ENCODE results near the gene SENP8. TPM values are rescaled to one million over a fixed set of nuclear protein-coding genes. Genes with fewer than 3 reads are reported as not detected.

Gene SENP8
- total and polyA plus RNA-seq, 2 of the 8 experiments (the other 6 are each of a cell fraction or from before 2014, with no cell fraction given): 4.1 to 6.0 TPM

GRCh38 chr15:72124218-72124617 is 6.0 kb downstream of the SENP8 start:
- Histone ChIP-seq H3K4me2 (ENCODE audit: insufficient read depth in 1 of 2, low read depth in 2 of 2, low read length in 2 of 2) (no peak overlapping the region), H2BK12ac (ENCODE audit: low read depth, low read length) (no peak overlapping the region), H3K4ac (replicated peaks; ENCODE audit: insufficient read length, low read depth, low read length) (no peak overlapping the region), H3K79me1 (ENCODE audit: low read depth, low read length) (no peaks in the 10 kb centered on the region), H3K36me3 (ENCODE audit: control insufficient read depth in 2 of 4, insufficient read depth in 4 of 4, low read length in 3 of 4) (no peaks in the 10 kb centered on the region), H3K4me1 (replicated peaks in 1 of 4; ENCODE audit: control insufficient read depth in 3 of 4, insufficient read depth in 4 of 4, low read length in 3 of 4) (no peaks in the 10 kb centered on the region), H3K9ac (replicated peaks in 1 of 4; ENCODE audit: extremely low read depth in 1 of 4, low read depth in 3 of 4, low read length in 3 of 4) (no peak overlapping the region), H2BK5ac (ENCODE audit: low read depth, low read length) (no peak overlapping the region), H3K18ac (ENCODE audit: extremely low read depth, low read length) (no peak overlapping the region), H4K20me1 (replicated peaks in 1 of 2; ENCODE audit: control insufficient read depth in 1 of 2, insufficient read depth in 2 of 2, low read length in 2 of 2) (no peaks in the 10 kb centered on the region), H3K14ac (ENCODE audit: insufficient read length) (no peak overlapping the region), H3K4me3 (ENCODE audit: extremely low read depth in 1 of 4, insufficient read depth in 2 of 4, low read depth in 3 of 4, low read length in 4 of 4) (no peak overlapping the region), H2BK120ac (replicated peaks; ENCODE audit: low read depth, low read length) (no peak overlapping the region), H4K91ac (replicated peaks; ENCODE audit: insufficient read length, low read length) (no peak overlapping the region), H4K8ac (ENCODE audit: extremely low read depth, insufficient read depth, low read length) (no peak overlapping the region), H3K79me2 (ENCODE audit: control insufficient read depth in 1 of 2, insufficient read depth in 2 of 2, low read length in 2 of 2) (no peaks in the 10 kb centered on the region), H3K56ac (replicated peaks; ENCODE audit: insufficient read length, low read depth, low read length) (no peak overlapping the region), H2BK15ac (ENCODE audit: low read length) (no peak overlapping the region), H3K27me3 (replicated peaks in 1 of 4; ENCODE audit: control insufficient read depth in 3 of 4, extremely low read depth in 1 of 4, insufficient read depth in 3 of 4, low read length in 3 of 4) (no peaks in the 10 kb centered on the region), H2AFZ (ENCODE audit: low read length) (no peak overlapping the region), H3K23ac (ENCODE audit: insufficient read length) (no peak overlapping the region), H2AK5ac (ENCODE audit: low read depth, low read length) (no peak overlapping the region), H4K5ac (ENCODE audit: insufficient read length, low read depth, low read length) (no peak overlapping the region), H2BK20ac (ENCODE audit: low read length) (no peak overlapping the region), H3K27ac (ENCODE audit: low read depth, low read length) (no peak overlapping the region), H3K23me2 (ENCODE audit: low read depth, low read length) (no peaks in the 10 kb centered on the region), H3K9me3 (ENCODE audit: insufficient read depth in 2 of 2, low read depth in 1 of 2, low read length in 1 of 2) (no peaks in the 10 kb centered on the region)
- 92% methylated on average over 1 of the region's 1 CpG; no CpG with 5 or more reads in 1 of the 2 experiments for WGBS, 2 experiments (ENCODE audit: extremely low coverage in 1 of 2, insufficient coverage in 1 of 2, insufficient read length in 1 of 2, insufficient replicate concordance in 2 of 2, low coverage in 1 of 2, low lambda C conversion rate in 2 of 2, missing lambda C conversion rate in 1 of 2)
- FAIRE-seq (no peak), DNase-seq (ENCODE audit: low read depth in 1 of 2, low spot score in 2 of 2) (no peak)
- POLR2A ChIA-PET (ENCODE audit: partially characterized antibody): no interaction called here
- TF ChIP-seq PHF8 (conservative IDR thresholded peaks at IDR 0.05; ENCODE audit: low read depth, low read length) (no peak), RBBP5 (IDR thresholded peaks at IDR 0.05; ENCODE audit: borderline replicate concordance, low read depth, low read length) (no peak), USF2 (IDR thresholded peaks at IDR 0.05; ENCODE audit: low read length) (no peak), KDM1A (IDR thresholded peaks at IDR 0.05; ENCODE audit: borderline replicate concordance, low read length) (no peak), RNF2 (IDR thresholded peaks at IDR 0.05; ENCODE audit: borderline replicate concordance, low read depth, low read length, missing control alignments, poor library complexity, severe bottlenecking) (no peak)
- CTCF ChIA-PET (ENCODE audit: partially characterized antibody): no interaction called here
